GM12873 (cell line): ENCODE data around the gene FNIP2.

ENCODE experiments used
- TF ChIP-seq, protein P1 (sequence below): IDR thresholded peaks from 2 replicates; pipeline ENCODE4 v1.5.1; 2012; ENCODE audit warnings: low read depth, mild to moderate bottlenecking, moderate library complexity, low read length, control low read depth; ENCODE audit not compliant: insufficient read depth; ENCODE audit errors: missing control alignments

Gene FNIP2

GRCh38 chr4:158778712-158779111 lies 9.9 kb downstream of the FNIP2 start:
- TF ChIP-seq, protein P1, sequence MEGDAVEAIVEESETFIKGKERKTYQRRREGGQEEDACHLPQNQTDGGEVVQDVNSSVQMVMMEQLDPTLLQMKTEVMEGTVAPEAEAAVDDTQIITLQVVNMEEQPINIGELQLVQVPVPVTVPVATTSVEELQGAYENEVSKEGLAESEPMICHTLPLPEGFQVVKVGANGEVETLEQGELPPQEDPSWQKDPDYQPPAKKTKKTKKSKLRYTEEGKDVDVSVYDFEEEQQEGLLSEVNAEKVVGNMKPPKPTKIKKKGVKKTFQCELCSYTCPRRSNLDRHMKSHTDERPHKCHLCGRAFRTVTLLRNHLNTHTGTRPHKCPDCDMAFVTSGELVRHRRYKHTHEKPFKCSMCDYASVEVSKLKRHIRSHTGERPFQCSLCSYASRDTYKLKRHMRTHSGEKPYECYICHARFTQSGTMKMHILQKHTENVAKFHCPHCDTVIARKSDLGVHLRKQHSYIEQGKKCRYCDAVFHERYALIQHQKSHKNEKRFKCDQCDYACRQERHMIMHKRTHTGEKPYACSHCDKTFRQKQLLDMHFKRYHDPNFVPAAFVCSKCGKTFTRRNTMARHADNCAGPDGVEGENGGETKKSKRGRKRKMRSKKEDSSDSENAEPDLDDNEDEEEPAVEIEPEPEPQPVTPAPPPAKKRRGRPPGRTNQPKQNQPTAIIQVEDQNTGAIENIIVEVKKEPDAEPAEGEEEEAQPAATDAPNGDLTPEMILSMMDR, result no peak

- TF ChIP-seq, protein P1, result no peak
These were observed 13.1 kb downstream of the FNIP2 start for GRCh38 chr4:158781963-158782362.

DNA sequence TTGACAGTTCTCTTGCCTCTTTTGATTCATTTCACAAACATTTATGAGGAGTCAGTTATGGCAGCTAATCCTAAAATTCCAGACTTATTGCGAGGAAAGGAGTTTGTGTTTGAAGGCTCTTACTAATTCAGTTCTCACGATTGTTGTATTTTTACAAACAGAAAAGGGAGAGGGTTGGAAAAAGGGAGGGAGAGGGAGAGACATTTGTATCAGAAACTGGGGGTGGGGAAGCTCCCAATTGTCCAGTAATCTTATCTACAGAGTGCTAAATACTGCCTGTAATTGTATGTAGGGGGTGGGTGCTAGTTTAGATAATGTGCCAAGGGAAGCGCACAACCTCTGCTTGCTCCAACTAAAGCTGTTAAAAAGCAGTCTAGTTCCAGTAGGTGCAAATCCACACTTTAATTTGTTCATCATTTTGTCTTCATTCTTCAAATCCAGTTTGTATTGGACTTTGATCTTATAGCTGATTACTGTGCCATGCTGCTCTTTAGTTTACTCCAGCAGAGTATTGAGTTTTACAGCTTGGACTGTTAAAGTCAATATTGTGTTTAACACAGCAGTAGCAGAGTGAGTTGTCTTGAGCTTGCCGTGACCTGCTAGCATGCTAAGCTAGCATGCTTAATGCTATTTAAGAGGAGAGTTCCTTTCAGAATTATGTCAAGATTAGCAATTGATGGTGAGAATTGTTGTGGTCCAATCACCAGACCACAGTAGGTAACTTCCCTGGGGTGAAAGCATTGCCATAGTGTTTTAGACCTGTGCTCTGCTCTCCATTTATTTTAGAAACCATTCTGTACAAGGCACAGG lies 13.9 kb downstream of the FNIP2 start:
- TF ChIP-seq, protein P1, result no peak

- TF ChIP-seq, protein P1, result no peak
These were observed 15.0 kb downstream of the FNIP2 start for GRCh38 chr4:158783785-158784184.

GRCh38 chr4:158785718-158786117 lies 16.9 kb downstream of the FNIP2 start:
- TF ChIP-seq, protein P1, result no peak

- TF ChIP-seq, protein P1, result no peak
These were observed 17.3 kb downstream of the FNIP2 start for GRCh38 chr4:158786121-158786601.

- TF ChIP-seq, protein P1, result no peak
These were observed 18.1 kb downstream of the FNIP2 start for GRCh38 chr4:158786955-158787354.
